DND-41 (cell line): ENCODE results near the gene RASA2.
"Not testable (repeated sequence)": the region's sequence is repeated elsewhere in the genome, so short reads cannot be mapped to it uniquely, and the experiment has no call there.

Experiments
- ATAC-seq: fragments of 200-7000 bp; cut with Tn5 transposase; 3 replicates; pipeline ENCODE4 v1.9.1; 2021; ENCODE audit warnings: low read depth; ENCODE audit not compliant: insufficient read depth
- DNase-seq: peaks from one replicate; pipeline ENCODE4 v3.0.0-alpha.2; 2020
- H2AFZ ChIP-seq: 2 replicates; pipeline ENCODE4 v1.6.0; 2012; ENCODE audit warnings: low read depth, low read length
- H3K27ac ChIP-seq: 2 replicates; pipeline ENCODE4 v1.5.1; 2012; ENCODE audit warnings: low read length, inconsistent platforms
- H3K27me3 ChIP-seq: fragments of 200-600 bp; sonication (generic); 2 replicates; pipeline ENCODE4 v1.6.0; 2012; ENCODE audit warnings: low read length, mild to moderate bottlenecking, inconsistent platforms; ENCODE audit not compliant: insufficient read depth, poor library complexity
- H3K36me3 ChIP-seq: 2 replicates; pipeline ENCODE4 v1.5.1; 2012; ENCODE audit warnings: low read length, inconsistent platforms; ENCODE audit not compliant: insufficient read depth
- H3K4me1 ChIP-seq: 2 replicates; pipeline ENCODE4 v1.5.1; 2012; ENCODE audit warnings: mild to moderate bottlenecking, low read length; ENCODE audit not compliant: insufficient read depth
- H3K4me2 ChIP-seq: 2 replicates; pipeline ENCODE4 v1.6.0; 2012; ENCODE audit warnings: mild to moderate bottlenecking, moderate library complexity, low read length, inconsistent platforms; ENCODE audit not compliant: insufficient read depth
- H3K4me3 ChIP-seq, 2 experiments: fragments of 200-600 bp in 1 of 2; shearing (Covaris generic) in 1 of 2; 2 replicates each; pipeline ENCODE4 v1.5.1; 2012 to 2016; ENCODE audit warnings: inconsistent platforms in 2 of 2, low read length in 2 of 2, mild to moderate bottlenecking in 2 of 2, low read depth in 1 of 2, moderate library complexity in 1 of 2
- H3K79me2 ChIP-seq: 2 replicates; pipeline ENCODE4 v1.6.0; 2012; ENCODE audit warnings: low read length, inconsistent platforms; ENCODE audit not compliant: insufficient read depth
- H3K9ac ChIP-seq: 2 replicates; pipeline ENCODE4 v1.6.0; 2012; ENCODE audit warnings: low read depth, mild to moderate bottlenecking, inconsistent platforms, low read length, moderate library complexity
- H3K9me3 ChIP-seq: 2 replicates; pipeline ENCODE4 v1.5.1; 2012; ENCODE audit warnings: low read length, moderate library complexity, mild to moderate bottlenecking, inconsistent platforms; ENCODE audit not compliant: insufficient read depth, severe bottlenecking
- H4K20me1 ChIP-seq: 2 replicates; pipeline ENCODE4 v1.6.0; 2012; ENCODE audit warnings: low read length; ENCODE audit not compliant: insufficient read depth
- EZH2 ChIP-seq: IDR thresholded peaks from 3 replicates; pipeline ENCODE4 v1.6.1; 2012; ENCODE audit warnings: borderline replicate concordance, low read depth, mild to moderate bottlenecking, moderate library complexity, low read length, inconsistent platforms; ENCODE audit not compliant: severe bottlenecking
- TF ChIP-seq, protein P1 (sequence below): IDR thresholded peaks from 2 replicates; pipeline ENCODE4 v1.5.1; 2012; ENCODE audit warnings: borderline replicate concordance, low read length, moderate library complexity, mild to moderate bottlenecking; ENCODE audit not compliant: poor library complexity, severe bottlenecking; ENCODE audit errors: extremely low read depth

Gene RASA2

DNA sequence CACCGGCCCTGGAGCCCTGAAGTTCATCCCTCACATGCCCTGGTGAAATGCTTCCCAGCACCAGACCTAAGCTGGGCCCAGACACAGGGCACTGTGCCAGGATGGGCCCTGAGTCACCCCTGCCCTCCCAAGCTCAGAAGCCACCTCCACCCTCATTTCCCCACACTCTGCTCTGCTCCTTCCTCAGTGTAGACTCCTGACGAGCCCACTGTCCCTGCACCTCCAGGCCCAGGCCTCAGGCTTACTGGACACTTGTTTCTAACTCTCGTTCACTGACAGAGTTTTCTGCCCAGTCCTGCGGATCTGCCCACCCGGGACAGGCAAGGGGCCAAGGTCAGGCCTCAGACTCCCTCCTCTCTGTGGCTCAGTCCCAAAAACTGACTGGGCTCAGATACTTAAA lies 138.7 kb downstream of the RASA2 start:
- Histone ChIP-seq H2AFZ (no peak overlapping the region), H3K4me2 (no peak overlapping the region), H3K9me3 (no peaks in the 10 kb centered on the region), H3K9ac (no peak overlapping the region), H3K27me3 (no peaks in the 10 kb centered on the region), H3K36me3 (no peaks in the 10 kb centered on the region), H4K20me1 (no peaks in the 10 kb centered on the region), H3K27ac (no peak overlapping the region), H3K4me3 (no peak overlapping the region), H3K79me2 (no peaks in the 10 kb centered on the region), H3K4me1 (no peaks in the 10 kb centered on the region)
- TF ChIP-seq, protein P1, sequence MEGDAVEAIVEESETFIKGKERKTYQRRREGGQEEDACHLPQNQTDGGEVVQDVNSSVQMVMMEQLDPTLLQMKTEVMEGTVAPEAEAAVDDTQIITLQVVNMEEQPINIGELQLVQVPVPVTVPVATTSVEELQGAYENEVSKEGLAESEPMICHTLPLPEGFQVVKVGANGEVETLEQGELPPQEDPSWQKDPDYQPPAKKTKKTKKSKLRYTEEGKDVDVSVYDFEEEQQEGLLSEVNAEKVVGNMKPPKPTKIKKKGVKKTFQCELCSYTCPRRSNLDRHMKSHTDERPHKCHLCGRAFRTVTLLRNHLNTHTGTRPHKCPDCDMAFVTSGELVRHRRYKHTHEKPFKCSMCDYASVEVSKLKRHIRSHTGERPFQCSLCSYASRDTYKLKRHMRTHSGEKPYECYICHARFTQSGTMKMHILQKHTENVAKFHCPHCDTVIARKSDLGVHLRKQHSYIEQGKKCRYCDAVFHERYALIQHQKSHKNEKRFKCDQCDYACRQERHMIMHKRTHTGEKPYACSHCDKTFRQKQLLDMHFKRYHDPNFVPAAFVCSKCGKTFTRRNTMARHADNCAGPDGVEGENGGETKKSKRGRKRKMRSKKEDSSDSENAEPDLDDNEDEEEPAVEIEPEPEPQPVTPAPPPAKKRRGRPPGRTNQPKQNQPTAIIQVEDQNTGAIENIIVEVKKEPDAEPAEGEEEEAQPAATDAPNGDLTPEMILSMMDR, result no peak
- TF ChIP-seq EZH2, result no peak
- DNase-seq (no peak), ATAC-seq (no peak)

DNA sequence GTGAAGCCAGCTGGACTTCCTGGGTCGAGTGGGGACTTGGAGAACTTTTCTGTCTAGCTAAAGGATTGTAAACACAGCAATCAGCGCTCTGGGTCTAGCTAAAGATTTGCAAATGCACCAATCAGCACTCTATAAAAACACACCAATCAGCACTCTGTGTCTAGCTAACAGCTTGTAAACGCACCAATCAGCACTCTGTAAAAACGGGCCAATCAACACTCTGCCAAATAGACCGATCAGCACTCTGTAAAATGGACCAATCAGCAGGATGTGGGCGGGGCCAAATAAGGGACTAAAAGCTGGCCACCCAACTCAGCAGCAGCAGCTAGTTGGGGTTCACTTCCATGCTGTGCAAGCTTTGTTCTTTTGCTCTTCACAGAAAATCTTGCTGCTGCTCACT lies 141.5 kb downstream of the RASA2 start:
- not testable (repeated sequence) for H3K9ac ChIP-seq, H3K4me3 ChIP-seq, H3K36me3 ChIP-seq, H3K9me3 ChIP-seq, H3K4me2 ChIP-seq, H3K27me3 ChIP-seq, H4K20me1 ChIP-seq, H3K4me1 ChIP-seq, ATAC-seq, H3K79me2 ChIP-seq, H3K27ac ChIP-seq, DNase-seq, H2AFZ ChIP-seq

DNA sequence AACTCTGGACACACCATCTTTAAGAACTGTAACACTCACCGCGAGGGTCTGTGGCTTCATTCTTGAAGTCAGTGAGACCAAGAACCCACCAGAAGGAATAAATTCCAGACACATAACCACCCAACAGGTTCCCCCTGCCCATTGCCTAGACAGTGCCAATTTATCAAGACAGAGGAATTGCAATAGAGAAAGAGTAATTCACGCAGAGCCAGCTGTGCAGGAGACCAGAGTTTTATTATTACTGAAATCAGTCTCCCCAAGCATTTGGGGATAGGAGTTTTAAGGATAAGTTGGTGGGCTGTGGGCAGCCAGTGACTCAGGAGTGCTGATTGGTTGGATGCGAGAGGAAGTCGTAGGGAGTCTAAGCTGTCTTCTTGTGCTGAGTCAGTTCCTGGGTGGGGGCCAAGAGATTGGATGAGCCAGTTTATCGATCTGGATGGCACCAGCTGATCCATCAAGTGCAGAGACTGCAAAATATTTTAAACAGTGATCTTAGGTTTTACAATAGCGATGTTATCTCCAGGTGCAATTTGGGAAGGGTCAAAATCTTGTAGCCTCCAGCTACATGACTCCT lies 142.1 kb downstream of the RASA2 start:
- ATAC-seq, H3K79me2 ChIP-seq, H3K36me3 ChIP-seq, H3K9me3 ChIP-seq, H3K27me3 ChIP-seq, H3K4me3 ChIP-seq, H4K20me1 ChIP-seq, H3K4me2 ChIP-seq, H3K9ac ChIP-seq, H3K4me1 ChIP-seq, H2AFZ ChIP-seq, DNase-seq, H3K27ac ChIP-seq: not testable (repeated sequence)

- Histone ChIP-seq H4K20me1 (no peaks in the 10 kb centered on the region), H2AFZ (no peak overlapping the region), H3K4me2 (no peak overlapping the region), H3K4me3 (no peak overlapping the region), H3K36me3 (no peaks in the 10 kb centered on the region), H3K9ac (no peak overlapping the region), H3K4me1 (no peaks in the 10 kb centered on the region), H3K27me3 (no peaks in the 10 kb centered on the region), H3K79me2 (no peaks in the 10 kb centered on the region), H3K9me3 (no peaks in the 10 kb centered on the region), H3K27ac (no peak overlapping the region)
- TF ChIP-seq, protein P1, result no peak
- no peak for TF ChIP-seq EZH2
- ATAC-seq (no peak), DNase-seq (no peak)
These were observed 143.1 kb downstream of the RASA2 start for GRCh38 chr3:141629976-141630375.
